Activated CD8-positive, alpha-beta memory T cell treated with anti-CD3 and anti-CD28 coated beads, Interleukin-2, amount 10 ng/mL, durations not matched to agents 7 days and 5 days (primary cell): Measurements from ENCODE around the gene GGCT. TPM values are rescaled to one million over a fixed set of nuclear protein-coding genes. Genes with fewer than 3 reads are reported as not detected.

ENCODE experiments used
- ATAC-seq: fragments of 150-1000 bp; cut with Tn5 transposase; one replicate; pipeline ENCODE4 v1.10.0; 2021; ENCODE audit warnings: moderate library complexity
- CTCF ChIA-PET: fragments of 350-600 bp; sonication (Branson Sonifier 250); formaldehyde crosslinking; loops from one replicate; lab custom pipeline; 2021; ENCODE audit warnings: antibody characterized with exemption; lab: Charles Lee
- DNase-seq: peaks from one replicate; pipeline ENCODE4 v3.0.0-alpha.2; 2020
- H3K27ac Mint-ChIP-seq: one replicate; pipeline ENCODE4 v1.8.0; 2021; ENCODE audit warnings: mild to moderate bottlenecking, mixed read lengths
- H3K27me3 Mint-ChIP-seq: one replicate; pipeline ENCODE4 v1.8.0; 2021; ENCODE audit warnings: mixed read lengths
- H3K36me3 Mint-ChIP-seq: one replicate; pipeline ENCODE4 v1.8.0; 2021; ENCODE audit warnings: mild to moderate bottlenecking, mixed read lengths
- H3K4me1 Mint-ChIP-seq: one replicate; pipeline ENCODE4 v1.8.0; 2021; ENCODE audit warnings: mixed read lengths
- H3K4me3 Mint-ChIP-seq: one replicate; pipeline ENCODE4 v1.8.0; 2021; ENCODE audit warnings: mild to moderate bottlenecking, moderate library complexity, mixed read lengths
- H3K9me3 Mint-ChIP-seq: one replicate; pipeline ENCODE4 v1.8.0; 2022; ENCODE audit warnings: low read depth, mixed read lengths
- total RNA-seq, 2 experiments: library from RNA; stranded (reverse); gene quantifications; one replicate each; pipeline ENCODE4 v1.2.3, GENCODE V29; 2021

The GGCT gene
- total RNA-seq, 2 experiments from 2014 or later: 46.1 to 58.8 TPM

GRCh38 chr7:30447466-30447865 lies 57.2 kb downstream of the GGCT start:
- Mint-ChIP-seq H3K27me3 (no peaks in the 10 kb centered on the region), H3K4me3 (no peak overlapping the region), H3K9me3 (no peaks in the 10 kb centered on the region), H3K4me1 (peaks cover 4% of the 10 kb centered on the region), H3K36me3 (peaks cover 18% of the 10 kb centered on the region), H3K27ac (no peak overlapping the region)
- no peak for ATAC-seq
- CTCF ChIA-PET: no interaction called here
- DNase-seq: no peak

Other genes starting within 250 kb of the GGCT start
- 10 to 100 TPM; 14.0 to 21.3 TPM for gene ZNRF2, start 220.2 kb downstream of the GGCT start, total RNA-seq
- gene NOD1, start 26.0 kb downstream of the GGCT start, total RNA-seq: 10 to 100 TPM; 20.8 to 36.9 TPM
- gene GARS1, start 90.0 kb upstream of the GGCT start, total RNA-seq: 100 to 1,000 TPM; 203 to 260 TPM
- not detected for gene CRHR2, start 177.6 kb upstream of the GGCT start, total RNA-seq
- under 1 TPM in 1 of 2 experiments, not detected in 1; 0.12 TPM for gene INMT, start 247.3 kb upstream of the GGCT start, total RNA-seq